NCI-H2029 (cell line): ENCODE data around the gene DSP.

Experiments
- DNase-seq: peaks from one replicate; lab custom pipeline; 2025; lab: John Stamatoyannopoulos, UW

DSP gene

DNA sequence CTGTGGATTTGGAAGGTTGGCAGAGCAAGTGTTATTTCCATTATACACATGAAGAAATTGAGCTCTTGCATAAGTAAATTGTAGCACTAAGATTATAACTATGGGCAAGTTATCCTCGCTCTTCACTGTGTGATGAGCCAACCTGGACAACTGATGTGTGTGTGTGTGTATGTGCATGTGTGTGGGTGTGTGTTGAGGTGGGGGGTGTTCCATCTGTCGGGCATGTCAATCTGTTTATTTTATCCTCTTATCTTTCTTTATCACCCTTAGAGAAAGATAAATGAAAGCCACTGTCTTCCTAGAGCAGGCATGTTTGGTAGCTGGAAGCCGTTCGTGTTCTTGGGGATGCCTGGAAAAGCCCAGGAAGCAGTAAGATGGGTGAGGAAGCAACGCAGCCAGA is 3.0 kb upstream of the DSP start:
- DNase-seq = no peak

DNA sequence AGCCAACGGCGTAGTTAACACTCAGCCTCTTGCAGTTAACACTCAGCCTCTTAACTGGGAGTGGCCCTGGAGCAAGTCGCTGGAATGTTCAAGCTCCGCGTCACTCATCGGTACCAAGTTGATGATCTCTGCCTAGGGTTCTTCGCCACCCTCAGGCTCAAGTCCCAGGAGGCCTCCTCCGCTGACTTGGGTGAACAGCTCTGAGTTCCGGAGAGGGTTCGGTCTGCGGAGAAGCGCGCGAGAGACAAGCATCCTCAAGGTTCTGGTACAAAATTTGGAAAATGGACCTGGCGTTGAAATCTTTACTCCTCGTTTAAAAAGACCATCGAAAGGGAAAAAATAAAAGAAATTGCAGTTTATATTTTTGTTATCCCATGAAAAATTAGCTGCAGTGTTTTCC is 876 bp upstream of the DSP start:
- DNase-seq = no peak

DNA sequence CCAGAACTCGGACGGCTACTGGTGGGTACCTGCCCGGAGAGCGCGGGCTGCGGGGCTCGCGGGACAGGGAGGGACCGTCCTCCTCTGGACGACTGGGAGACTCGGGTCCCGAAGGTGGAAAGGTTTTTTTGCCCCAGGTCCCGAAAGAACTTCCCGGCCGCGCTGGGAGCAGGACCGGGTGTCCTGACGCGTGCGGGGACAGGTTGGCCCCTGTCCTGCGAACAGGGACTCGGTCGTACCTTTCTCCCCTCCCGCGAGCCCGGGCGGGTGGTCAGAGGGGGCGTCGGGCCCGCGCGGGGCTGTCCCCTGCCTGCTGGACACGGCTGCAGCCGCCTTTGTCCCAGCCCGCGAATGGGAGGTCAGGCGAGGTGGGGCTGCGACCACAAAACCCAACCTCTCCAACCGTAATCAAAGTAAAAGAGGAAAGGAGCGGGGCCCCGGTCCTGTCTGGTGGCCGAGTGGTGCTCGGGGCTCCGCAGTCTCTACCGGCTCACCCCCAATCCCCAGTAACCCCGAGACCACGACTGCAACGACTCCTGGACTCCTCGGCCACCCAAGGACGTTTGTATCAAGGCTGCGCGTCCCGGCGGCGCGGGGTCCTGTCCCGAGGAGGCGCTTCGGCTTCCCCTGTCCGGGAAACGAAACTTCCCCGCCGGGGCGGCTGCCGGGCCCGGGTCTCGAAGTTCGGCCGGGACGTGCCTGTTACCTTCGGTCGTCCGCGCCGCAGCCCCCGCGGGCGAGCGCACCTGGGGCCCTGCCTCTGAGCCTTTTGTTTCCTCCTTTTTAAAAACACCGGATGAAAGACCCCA is 798 bp downstream of the DSP start:
- DNase-seq = peak; percentile 59

DNA sequence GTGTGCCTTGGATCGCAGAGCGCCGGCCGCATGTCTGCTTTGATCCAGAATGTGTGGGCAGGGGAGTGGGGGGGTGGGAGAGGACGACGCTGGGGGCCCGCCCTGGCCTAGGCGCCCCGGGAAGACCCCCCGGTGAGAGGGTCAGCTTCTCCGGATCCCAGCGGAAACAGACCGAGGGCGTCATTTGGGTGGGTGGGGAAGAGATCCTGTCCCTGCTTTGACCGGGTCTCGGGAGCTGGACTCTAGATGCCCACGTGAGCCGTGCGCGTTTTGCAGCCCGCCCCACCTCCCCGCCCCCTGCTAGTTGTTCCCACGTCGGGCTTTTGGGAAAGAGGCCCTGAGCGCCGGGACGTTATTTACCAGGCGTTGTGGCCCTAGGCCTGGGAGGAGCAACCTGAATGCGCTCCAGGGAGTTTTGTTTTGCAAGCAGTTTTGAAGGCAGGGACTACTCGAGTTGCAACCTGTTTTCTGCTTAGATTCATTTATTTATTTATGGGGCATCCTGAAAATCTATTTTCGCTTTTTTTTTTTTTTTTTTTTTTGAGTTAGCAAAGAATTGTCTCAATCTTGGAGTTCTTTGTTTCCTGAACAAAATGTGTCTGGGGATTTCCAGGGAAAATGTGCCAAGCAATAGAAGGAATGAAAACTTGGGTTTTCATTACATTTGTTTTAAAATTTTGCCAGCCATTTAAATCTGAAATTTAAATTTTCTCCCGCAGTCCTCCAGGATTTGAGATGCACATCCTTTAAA is 1.6 kb downstream of the DSP start:
- DNase-seq = peak; percentile 87

DNA sequence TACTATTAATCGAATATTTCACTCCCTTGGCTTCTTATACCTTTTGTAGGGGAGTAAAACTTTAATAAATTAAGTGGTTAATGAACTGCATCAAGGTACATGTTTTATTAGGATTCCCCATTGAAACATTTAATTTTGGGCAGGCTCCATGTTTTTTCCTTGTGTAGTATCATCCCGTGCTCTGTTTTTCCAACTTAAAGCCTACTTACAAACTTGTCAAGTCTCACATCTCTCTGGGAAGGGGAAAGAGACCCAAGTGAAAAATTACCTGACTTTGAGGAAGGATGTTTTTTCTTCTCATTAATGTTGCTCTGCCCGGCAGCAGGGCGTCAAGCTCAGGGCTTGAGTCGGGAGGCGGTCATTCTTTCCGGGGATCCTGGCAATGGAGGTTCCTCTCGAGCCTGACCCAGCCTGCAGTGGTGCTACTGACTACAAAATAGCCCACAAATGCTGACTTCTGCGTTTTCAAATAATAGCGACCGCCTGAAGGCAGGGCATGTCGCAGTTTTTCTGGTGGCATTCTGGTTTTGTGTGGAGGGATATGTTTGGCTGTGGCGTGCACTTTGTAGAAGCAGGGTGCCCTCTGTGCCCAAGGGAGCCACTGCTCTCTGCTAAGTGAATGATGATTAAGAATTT is 2.4 kb downstream of the DSP start:
- DNase-seq = peak; percentile 38

DNA sequence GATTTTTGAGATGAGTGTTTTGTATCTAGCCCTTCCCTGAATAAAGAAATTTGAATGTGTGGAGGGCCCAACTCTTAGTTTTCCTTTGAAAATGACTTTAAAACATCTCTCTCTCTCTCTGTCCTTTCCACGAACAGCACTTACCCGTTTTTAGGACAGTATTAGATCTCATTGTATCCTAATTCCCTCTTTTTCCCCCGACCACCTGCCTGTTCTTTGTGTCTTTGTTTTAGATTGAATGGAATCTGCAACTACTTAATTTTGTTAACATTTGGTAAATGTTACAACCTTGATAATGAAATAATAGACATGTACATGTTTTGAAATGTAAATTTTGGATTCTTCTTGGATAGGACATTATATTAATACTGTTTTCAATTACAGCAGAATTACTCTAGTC is 3.1 kb downstream of the DSP start:
- no peak for DNase-seq

DNA sequence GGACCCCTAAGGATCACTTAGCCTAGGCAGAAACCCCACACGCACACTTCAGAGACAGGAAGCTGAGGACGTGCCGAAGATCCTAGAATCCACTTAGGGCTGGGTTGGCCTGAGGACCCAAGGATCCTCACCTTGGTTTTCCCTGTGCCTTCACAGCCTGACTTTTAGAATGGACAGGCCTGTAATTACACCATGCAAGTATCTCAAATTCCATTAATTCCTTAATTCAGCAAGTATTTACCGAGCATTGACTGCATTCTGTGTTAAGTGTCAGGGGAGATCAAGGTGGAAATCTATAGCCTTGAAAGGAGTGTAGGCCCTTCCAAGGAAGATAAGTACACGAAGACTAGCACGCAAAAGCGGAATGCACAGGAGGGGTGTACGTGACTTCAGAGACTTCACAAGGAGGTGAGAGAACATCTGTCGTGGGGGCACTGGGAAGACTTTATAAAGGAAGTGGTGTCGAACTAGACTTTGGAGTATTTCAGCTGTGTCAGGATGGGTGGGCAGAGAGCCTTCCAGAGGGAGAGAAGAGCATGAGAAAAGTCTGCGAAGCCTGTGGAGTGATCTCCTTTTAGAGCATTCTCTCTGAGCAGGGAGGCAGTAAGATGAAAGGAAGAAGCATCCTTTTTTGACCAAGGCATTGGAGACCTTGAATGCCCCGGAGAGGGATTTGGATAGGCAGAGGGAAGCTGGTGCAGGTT is 4.0 kb downstream of the DSP start:
- no peak for DNase-seq

DNA sequence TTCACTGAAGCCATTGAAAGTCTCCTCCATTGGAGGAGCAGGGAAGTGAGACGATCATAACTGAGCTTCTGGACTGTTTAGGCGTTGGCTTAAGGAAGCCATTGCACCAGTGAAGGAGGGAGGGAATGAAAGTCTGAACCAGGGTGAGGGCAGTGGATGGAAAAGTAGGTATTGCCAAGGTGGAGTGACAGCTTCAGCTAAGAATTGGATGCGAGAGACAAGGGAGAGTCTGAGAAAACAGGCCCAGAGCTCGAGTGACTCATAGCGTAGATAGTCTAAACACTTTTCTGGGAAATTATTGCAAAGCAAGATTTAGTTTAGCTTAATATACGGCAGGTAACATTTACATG is 4.5 kb downstream of the DSP start:
- no peak for DNase-seq

DNA sequence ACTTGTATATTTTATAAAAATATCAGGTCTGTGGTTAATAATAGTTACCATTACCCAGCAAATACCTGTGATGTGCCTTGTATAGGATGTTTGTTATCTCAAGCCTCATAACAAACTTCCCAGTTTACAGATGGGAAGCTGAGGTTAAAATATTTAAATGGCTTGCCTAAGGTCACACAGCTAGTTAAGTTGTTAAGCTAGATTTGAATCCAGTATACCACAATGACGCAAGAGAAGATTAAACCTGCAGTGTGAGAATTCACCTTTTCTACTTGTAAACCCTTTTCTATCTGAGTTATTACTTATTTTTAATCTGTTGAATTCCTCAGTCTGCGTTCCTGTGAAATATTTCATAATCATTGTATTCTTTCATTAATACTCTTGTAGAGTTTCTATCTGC is 4.9 kb downstream of the DSP start:
- no peak for DNase-seq

DNA sequence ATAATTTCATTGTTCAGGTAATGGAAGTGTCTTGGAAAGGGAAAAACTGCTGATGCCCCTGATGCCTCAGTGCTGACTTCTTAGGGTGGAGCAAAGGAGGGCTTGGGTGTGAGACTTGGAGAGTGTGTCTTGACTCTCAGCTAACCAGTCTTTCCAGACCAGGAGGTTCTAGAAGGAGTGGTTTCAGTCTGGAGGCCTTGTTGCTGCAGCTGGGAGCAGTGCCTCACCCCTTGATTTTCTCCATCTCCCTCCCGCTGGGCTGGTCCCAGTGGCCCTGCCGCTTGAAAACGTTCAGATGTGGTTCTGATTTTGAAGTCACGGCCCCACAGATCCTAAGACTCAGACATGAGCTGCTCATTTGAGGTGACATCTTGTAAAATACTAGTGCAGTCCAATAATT is 5.4 kb downstream of the DSP start:
- DNase-seq = no peak

DNA sequence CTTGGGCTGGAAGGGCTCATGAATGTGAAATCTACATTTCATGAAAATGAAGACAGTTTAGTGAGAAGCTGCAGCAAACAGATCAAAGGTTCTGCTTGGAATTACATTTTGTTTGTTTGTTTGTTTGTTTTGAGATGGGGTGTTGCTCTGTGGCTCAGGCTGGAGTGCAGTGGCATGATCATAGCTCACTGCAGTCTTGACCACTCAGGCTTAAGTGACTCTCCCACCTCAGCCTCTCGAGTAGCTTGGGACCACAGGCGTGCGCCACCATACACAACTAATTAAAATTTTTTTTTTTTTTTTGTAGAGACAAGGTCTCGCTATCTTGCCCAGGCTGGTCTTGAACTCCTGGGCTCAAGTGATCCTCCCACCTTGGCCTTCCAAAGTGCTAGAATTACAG is 5.8 kb downstream of the DSP start:
- DNase-seq = no peak

DNA sequence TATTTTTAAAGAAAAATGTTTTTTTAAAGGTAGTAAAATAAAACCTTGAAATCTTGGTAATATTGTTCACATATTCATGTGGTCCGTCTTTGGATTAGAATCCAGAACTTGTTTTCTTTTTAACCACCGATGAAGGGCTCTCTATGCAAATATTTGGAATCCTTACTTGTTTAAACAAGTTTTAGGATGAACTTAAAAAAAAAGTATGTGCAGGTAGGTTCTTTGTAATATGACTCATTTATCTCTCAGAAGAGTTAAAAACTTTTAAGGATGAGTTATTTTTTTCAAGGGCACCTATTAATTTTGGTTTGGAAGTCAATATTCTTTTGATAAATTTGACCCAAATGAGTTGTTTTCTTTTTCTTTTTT is 8.9 kb downstream of the DSP start:
- DNase-seq = peak; percentile 69

DNA sequence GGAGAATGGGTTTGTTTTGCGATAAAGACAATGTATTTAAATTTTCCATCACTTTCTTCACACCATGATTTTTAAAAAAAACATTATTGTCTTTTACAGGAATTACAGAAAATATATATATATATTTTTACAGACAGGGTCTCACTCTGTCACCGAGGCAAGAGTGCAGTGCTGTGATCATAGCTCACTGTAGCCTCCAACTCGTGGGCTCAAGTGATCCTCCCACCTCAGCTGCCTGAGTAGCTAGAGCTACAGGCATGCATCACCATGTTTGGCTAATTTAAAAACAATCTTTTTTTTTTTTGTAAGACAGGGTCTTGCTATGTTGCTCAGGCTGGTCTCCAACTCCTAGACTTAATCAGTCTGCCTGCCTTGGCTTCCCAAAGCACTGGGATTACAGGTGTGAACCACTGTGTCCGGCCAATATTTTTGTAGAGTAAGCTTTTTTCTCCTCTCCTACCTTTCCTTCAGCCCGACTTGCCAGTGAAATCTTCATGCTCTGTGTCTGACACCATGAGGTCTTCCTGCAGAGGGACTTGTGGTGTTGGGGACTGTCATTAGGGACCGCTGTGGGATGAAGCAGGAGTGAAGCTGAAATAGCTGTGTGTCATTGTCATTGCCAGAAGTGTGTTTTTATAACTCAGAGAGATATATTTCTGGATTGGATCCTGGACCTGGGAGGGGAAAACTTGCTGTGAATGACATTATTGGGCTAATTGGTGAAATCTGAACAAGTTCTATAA is 13.2 kb downstream of the DSP start:
- no peak for DNase-seq

DNA sequence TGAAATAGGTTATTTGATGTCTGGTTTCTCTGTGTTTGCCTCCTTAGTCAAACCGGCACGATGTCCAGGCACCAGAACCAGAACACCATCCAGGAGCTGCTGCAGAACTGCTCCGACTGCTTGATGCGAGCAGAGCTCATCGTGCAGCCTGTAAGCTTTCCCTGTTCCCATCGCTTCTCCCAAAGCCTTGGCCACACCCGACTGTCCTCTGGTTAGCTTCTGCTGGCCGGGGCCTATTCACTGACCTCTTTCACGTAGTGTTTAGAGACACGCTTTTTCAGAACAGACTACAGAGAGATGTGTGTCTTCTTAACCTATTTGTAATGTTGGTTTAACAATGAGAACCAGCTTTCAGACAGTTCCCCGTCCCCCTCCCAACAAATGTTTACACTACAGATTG is 14.2 kb downstream of the DSP start:
- DNase-seq = no peak

DNA sequence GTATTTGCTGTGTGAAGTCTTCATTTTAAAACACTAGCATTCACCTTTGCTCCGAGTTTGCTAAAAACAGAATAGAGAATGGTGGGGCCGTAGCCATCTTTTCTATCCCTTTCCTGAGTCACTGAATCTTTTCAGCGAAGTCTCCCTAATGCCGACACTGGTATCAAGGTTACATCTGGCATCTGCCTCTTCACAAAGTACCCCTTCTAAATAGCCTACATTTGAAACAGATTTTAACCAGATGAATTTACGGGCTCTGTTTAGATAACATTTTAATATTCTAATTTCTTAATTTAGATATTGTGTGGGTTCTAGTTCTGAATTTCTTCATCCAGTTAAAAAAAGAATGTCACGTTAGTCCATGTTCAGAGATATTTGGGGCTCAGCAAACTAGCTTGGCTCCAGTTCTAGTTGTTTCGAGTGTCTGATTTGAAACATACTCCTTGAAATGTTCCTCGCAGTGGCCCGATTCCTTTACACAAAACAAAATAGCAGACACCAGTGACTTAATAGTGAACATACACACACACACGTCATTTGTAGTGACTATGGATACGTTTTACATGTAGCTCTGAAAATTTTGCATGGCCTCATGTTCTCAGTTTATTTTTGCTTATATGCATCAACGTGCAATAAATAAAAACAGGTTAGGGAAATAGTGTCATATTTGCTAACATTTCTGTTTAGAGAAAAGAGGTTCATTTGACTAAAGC is 15.1 kb downstream of the DSP start:
- no peak for DNase-seq

DNA sequence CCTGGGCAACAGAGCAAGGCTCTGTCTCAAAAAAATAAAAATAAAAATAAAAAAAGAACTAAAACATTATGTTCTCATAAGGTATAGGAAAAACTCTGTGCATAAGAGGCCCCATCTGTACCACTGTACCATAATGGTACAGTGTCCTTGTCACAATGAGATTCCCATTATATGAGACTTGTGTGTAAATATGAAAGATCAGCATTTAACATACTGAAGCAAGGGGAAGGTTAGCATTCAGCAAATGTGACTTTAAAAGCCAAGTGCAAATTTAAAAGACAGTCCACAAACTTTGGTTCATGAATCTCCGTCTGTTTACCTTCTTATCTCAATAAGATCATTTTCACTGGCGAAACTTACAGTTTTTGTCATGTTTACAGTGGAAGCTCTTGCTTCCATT is 16.2 kb downstream of the DSP start:
- DNase-seq = no peak

DNA sequence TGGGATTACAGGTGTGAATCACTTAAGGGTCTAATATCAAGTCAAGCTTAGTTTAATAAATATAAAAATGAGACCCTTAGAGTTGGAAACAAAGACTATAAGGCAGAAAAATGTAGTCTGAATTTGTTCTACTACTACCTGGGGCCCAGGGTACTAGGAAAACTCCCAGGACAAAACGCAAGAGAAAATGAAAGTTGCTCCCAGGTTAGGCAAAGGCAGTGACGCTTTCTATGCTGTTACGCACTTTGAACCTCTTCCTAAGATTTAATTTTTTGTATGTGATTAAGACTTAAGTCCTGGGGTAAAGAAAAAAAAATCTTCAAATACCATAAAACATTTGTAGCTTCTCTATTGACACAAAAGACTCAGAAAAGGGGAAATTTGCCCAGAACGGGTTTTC is 17.3 kb downstream of the DSP start:
- no peak for DNase-seq

DNA sequence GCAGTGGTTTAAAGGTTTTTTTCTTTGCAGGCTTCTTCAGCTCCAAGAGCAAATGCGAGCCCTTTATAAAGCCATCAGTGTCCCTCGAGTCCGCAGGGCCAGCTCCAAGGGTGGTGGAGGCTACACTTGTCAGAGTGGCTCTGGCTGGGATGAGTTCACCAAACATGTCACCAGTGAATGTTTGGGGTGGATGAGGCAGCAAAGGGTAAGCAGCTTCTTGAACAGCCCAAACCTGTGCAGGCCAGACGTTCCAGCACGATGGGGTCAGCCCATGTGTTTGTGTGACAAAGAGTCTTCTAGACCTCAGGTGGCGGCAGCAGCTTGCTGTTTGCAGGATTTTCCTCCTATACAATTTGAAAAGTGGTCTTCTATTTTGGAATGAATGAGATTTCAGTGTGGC is 17.7 kb downstream of the DSP start:
- no peak for DNase-seq

DNA sequence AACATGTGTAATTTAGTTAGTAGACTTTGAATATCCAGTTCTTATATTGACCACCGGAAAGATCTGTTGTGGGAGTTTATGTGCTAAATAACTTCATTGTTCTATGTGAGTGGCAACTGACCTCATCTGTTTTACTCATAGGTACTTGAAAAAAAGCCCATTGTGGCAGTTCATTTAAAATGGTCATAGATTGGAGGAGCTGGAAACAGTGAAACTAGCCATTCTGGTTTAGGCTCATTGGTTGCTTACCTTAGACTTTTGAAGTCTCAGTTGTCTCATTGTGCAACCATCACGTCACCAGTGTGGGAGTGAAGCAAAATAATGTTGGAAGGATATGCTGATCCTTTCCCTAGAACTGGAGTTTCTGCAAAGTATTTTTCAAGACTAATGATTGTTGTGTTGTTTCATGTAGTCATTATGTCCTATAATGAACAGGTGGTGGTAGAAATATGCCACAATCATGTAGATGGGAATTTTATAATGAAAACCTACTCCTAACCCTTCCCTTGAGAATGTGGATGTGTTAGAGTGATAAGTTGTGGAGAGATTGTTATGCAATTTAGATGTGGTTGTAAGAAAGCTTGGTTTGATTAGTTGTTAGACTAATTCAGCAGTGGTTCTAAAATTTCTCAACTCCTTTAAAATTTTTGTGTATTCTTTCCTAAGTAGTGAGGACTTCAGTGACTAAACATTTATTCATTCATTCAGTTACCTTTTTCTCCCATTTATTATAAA is 18.3 kb downstream of the DSP start:
- peak; percentile 76 for DNase-seq

DNA sequence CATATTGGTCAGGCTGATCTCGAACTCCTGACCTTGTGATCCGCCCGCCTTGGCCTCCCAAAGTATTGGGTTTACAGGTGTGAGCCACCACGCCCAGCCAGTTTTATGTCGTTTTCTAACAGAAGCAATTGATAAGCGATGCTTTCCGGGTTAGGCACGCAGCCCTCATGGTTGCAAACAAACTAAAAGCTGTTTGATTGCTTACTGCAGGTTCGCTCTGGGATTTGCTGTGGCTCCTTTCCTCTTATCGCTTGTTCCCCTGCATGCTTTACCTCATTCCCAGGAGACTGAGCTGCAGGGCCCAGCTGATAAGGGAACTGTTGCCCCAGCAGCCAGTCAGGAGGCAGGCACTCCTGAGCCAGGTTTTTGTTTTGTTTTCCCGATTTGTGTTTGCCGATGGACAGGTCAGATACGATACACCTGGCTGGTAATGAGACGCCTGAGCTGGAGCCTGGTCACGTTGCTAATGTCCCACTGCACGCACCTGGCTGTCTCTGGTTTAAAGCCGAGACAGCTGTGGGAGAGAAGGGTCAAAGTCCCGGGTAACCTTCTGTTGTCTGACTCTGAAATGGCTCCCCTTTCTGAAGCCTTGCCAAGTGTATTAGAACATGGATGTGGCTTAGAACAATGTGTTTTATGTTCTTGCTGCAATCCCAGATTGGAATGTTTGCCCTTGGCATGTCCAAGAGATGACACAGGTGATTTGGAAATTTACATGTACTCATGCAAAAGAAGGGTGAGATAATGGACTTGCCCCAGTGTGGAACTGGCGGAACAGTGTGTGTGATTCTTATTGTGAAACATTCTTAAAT is 19.9 kb downstream of the DSP start:
- peak; percentile 99 for DNase-seq
